Astrocyte (in vitro differentiated cells and primary cell): ENCODE measurements around the gene FOXO6.

Source experiments
- EZH2 ChIP-seq: IDR thresholded peaks from 2 replicates; pipeline ENCODE4 v1.6.1; 2012; ENCODE audit warnings: mild to moderate bottlenecking, low read length, inconsistent platforms; ENCODE audit not compliant: insufficient read depth
- TF ChIP-seq, protein P1 (sequence below): IDR thresholded peaks from 2 replicates; pipeline ENCODE4 v1.5.1; 2011; ENCODE audit warnings: low read depth, mild to moderate bottlenecking, inconsistent platforms, low read length, moderate library complexity; ENCODE audit not compliant: insufficient read depth

- TF ChIP-seq, protein P1, sequence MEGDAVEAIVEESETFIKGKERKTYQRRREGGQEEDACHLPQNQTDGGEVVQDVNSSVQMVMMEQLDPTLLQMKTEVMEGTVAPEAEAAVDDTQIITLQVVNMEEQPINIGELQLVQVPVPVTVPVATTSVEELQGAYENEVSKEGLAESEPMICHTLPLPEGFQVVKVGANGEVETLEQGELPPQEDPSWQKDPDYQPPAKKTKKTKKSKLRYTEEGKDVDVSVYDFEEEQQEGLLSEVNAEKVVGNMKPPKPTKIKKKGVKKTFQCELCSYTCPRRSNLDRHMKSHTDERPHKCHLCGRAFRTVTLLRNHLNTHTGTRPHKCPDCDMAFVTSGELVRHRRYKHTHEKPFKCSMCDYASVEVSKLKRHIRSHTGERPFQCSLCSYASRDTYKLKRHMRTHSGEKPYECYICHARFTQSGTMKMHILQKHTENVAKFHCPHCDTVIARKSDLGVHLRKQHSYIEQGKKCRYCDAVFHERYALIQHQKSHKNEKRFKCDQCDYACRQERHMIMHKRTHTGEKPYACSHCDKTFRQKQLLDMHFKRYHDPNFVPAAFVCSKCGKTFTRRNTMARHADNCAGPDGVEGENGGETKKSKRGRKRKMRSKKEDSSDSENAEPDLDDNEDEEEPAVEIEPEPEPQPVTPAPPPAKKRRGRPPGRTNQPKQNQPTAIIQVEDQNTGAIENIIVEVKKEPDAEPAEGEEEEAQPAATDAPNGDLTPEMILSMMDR: no peak
- TF ChIP-seq EZH2: no peak
These were observed 23.3 kb downstream of the FOXO6 start for GRCh38 chr1:41384579-41384978.
